GM20000 (cell line): Measurements from ENCODE around the gene KDM8.

Experiments
- DNase-seq: peaks from one replicate; pipeline ENCODE4 v3.0.0; 2012; ENCODE audit warnings: low spot score
- CTCF ChIP-seq: IDR thresholded peaks from 2 replicates; pipeline ENCODE4 v1.5.1; 2012; ENCODE audit warnings: mild to moderate bottlenecking, control low read depth; ENCODE audit errors: extremely low read depth, missing control alignments

Gene KDM8

DNA sequence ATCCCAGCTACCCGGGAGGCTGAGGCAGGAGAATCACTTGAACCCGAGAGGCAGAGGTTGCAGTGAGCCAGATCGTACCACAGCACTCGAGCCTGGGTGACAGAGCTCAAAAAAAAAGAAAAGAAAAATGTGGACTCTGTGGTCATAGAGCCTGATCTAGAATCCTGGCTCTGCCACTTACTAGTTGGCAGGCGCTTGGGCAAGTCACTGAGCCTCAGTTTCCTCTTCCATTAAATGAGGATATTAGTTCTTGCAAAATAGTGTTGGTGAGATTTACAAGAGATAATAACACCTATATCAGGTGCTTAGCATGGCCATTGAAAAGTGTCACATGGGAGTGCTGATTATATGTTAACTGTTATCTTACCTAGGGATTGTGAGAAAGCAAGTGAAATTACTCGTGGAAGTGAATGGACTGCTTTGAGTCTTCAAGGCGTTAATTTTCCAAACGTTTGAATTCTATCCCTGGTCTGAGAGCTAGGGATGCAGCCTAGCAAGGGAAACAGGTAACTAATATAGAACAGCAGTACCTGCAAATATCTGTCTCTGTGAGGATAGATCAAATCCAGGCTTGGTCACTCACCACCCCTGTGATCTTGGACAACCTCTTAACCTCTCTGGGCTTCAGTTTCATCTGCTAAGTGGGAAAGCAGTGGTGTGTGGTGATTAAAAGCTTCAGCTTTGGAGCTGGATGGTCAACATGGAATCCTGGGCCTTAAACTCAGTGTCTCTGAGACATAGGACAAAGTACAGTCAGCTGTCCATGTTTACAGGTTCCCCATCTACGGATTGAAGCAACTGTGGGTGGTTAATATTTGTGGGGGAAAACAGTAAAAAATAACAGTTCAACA lies 66.2 kb downstream of the KDM8 start:
- no peak for TF ChIP-seq CTCF
- no peak for DNase-seq

GRCh38 chr16:27270349-27270748 lies 67.0 kb downstream of the KDM8 start:
- DNase-seq: no peak
- no peak for TF ChIP-seq CTCF
